Dermis microvascular lymphatic vessel endothelial cell (primary cell): ENCODE data around the gene ZNF891. TPM values are rescaled to one million over a fixed set of nuclear protein-coding genes. Genes with fewer than 3 reads are reported as not detected.

ENCODE experiments used
- DNase-seq, 2 donors: peaks; one replicate each; pipeline versions ENCODE4 v3.0.0 to v3.0.0-alpha.2; 2010; ENCODE audit warnings: low read depth in 2 of 2
- total RNA-seq: library from RNA; depleted of rRNA; stranded (reverse); fragments of >200 nt; gene quantifications from 2 replicates; pipeline ENCODE4 v1.2.1, GENCODE V29; 2014

Gene ZNF891
- total RNA-seq: 0.51 TPM in 2 replicates

DNA sequence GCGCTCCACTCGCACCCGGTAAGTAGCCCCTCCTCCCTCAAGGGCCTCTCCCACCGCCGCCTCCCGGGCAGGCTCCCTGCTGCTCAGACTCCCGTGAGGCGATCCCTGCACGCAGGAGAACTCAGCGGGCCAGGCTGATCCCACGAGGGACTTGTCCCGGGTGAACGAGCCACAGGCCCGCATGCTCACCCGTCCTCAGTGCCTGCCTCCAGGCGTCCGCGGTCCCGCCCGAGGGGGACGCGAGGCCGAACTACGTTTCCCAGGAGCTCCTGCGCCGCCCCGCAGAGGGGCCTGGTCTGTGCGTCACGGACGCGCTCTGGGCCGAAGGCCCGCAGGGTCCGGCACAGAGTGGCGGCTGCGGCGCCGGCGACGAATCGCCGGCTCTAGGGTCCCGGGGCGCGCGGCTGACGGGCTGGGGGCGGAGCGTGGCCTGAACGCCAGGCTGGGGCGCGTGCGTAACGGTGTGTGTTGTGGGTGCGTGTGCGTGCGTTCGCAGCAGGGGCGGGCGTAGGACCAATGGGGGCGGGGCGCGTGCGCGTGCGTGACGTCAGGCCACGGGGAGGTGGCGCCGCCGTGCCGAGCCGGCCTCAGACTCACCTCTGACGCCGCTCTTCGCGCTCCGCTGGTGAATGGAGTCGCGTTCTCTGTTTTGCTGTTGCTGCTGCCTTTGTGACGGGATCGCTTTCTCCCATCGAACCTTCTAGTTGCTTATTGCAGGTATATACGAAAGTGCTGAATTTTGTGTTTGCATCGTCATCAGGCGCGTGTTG is at the start of gene ZNF891, which contains the start of gene ZNF10:
Gene ZNF891, minus strand, starts transcription at position 237 of the 770 bp plus-strand sequence. CDS start 8,356 bp downstream, outside the sequence.
Gene ZNF10, plus strand, starts transcription at position 590 of the 770 bp plus-strand sequence. CDS start 13,866 bp downstream, outside the sequence.
- DNase-seq: peak; percentile 92 to 98

DNA sequence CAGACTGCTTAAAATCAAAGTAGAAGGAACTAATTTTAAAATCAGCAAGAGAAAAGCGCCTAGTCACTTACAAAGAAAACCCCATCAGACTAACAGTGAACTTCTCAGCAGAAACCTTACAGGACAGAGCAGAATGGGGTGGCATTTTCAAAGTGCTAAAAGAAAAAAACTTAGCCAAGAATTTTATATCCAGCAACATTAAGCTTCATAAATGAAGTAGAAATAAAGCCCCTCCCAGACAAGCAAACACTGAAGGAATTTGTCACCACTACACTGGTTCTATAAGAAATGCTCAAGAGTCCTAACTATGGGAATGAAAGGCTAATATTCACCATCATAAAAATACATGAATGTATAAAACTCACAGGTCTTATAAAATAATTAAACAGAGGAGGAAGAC is 44.8 kb upstream of the ZNF891 start:
- DNase-seq: no peak

- DNase-seq: no peak
Measured at GRCh38 chr12:133172491-133172890, 42.4 kb upstream of the ZNF891 start.

GRCh38 chr12:133165776-133166175 is 35.7 kb upstream of the ZNF891 start:
- no peak for DNase-seq

DNA sequence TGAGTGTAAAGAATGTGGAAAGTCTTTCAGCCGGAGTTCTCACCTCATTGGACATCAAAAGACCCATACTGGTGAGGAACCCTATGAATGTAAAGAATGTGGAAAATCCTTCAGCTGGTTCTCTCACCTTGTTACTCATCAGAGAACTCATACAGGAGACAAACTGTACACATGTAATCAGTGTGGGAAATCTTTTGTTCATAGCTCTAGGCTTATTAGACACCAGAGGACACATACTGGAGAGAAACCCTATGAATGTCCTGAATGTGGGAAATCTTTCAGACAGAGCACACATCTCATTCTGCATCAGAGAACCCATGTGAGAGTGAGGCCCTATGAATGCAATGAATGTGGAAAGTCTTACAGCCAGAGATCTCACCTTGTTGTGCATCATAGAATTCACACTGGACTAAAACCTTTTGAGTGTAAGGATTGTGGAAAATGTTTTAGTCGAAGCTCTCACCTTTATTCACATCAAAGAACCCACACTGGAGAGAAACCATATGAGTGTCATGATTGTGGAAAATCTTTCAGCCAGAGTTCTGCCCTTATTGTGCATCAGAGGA is 26.1 kb upstream of the ZNF891 start:
- DNase-seq: no peak

DNA sequence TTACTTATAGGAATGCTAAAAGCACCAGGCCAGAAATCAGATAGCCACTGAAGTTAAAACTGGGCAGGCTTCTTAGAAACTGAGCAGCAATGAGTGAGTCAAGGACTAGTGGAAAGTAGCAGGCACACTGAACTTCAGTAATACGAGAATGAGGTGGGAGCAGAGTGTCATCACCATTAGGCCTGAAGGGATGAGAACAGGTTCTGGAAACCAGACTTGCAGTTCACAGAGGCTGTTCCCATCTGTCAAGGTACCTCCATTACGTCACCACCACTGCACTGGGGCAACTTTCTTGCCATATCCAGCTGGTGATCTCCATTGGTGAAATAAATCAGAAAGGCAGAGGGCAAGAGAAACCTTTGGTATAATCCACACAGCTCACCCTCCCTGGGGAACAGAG is 15.9 kb upstream of the ZNF891 start:
- DNase-seq: no peak

DNA sequence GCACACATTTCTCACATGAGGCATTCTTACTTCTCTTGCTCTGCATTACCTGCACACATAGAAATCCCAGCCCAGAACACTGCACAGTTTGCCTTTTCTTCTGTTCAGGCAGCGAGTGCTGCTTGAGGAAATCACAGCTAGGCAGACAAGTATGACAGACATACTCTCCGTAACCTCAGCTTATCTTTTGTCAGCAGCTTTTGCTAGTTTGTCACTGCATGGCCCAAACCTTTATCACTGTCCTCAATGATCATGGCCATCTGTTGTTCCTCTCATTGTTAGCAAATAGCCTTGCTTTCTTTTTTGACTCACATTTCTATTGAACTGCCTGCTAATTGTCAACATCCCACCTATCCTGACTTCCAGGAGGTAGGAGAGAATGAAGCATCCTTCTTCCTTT is 5.7 kb upstream of the ZNF891 start:
- DNase-seq: no peak

- DNase-seq: no peak
Measured at GRCh38 chr12:133130808-133131128, 694 bp upstream of the ZNF891 start.

DNA sequence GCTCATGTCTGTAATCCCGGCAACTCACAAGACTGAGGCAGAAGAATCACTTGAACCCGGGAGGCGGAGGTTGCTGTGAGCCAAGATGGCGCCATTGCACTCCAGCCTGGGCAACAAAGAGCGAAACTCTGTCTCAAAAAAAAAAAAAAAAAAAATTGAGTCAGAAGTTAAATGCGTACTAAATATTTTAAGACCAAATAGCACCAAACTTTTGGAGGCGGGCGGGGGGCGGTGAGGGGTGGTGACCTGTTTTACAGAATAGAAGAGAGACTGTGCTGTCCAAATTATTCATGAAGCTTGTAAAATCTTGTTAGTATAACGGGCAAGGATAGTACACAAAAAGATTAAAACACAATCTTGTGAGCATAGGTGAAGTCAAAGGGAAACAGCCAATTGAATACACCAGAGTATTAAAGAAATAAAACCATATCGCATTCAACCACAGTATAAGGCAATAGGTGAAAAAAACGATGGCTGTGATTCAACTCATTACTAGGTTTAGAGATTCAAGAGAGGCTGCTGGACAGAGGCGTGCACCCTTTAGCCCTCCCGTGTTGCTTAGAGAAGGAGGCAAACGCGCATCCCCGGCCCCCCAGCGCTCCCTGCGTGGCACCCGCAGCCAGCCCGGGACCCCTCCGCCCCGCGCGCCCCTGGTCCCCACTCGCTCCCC is 571 bp downstream of the ZNF891 start:
- DNase-seq: peak; percentile 14 to 46

DNA sequence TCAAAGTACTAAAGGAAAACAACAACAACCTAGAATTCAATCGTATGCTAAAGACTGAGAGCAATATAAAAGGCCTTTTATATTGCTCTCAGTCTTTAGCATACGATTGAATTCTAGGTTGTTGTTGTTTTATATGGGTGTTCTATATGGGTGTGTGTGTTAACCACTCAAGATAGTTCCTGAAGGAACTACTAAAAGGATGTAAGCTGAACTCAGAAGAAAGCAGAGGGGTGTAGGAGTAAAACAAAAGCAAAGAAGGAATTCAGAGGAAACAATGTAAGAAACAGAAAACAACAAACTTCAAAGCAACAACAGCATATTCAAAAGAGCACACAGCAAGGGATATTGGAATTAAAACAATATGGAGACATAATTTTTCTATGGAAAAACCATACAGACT is 5.4 kb downstream of the ZNF891 start:
- DNase-seq: no peak

DNA sequence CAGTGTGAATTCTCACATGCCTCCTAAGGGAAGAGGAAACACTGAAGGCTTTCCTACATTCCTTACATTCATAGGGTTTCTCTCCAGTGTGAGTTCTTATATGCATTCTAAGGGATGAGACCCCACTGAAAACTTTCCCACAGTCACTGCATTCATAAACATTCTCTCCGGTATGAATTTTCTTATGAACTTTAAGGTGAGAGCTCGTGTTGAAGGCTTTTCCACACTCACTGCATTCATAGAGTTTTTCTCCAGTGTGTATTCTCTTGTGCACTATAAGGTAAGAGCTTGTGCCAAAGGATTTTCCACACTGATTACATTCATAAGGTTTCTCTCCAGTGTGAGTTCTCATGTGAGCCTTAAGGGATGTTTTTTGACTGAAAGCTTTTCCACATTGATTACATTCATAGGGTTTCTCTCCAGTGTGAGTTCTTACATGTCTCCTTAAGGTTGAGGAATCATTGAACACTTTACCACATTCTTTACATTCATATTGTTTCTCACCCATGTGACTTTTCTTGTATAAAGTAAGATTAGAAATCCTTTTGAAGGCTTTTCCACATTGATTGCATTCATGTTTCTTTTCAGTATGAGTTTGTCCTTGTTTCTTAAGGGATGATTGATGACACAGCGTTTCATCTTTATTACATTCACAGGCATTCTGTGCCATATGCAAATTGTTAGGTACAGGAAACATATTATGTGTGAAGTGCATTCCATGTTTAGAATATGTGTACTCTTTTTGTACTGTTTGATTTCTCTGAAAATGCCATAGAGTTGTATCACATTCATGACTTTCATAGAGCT is 9.5 kb downstream of the ZNF891 start:
- DNase-seq: no peak

DNA sequence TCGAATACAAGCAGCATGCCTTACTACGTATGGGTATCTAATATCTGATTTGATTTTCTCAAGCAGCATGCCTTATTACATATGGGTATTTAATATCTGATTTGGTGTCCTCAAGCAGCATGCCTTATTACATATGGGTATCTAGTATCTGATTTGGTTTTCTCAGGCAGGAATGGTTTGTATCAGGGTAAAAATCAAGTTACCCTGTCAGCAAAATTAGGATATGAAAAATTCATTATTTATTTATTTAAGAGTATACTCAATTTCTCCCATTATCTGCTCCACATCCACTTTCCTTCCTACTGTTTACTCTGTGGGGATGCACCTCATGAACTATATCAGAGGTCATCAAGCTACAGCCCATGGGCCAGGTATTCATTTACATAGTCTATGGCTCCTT is 21.9 kb downstream of the ZNF891 start:
- DNase-seq: no peak

DNA sequence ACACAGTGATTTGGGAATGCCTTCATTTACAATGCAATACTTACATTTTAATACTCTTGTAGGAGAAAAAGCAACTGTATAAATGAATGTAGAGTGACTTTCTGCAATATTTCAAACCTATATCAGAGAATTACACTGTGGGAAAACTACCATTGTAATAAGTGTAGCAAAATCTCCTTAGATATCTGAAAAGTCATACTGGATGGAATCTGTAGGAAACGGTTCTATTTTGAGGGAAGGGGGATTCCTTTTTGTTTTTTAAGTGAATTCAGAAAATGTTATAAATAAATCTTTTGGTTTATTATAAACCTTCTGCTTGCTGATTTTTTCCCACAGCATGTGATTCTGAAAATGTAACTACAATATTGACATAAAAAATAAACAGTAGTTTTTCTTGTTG is 23.0 kb downstream of the ZNF891 start:
- DNase-seq: no peak

DNA sequence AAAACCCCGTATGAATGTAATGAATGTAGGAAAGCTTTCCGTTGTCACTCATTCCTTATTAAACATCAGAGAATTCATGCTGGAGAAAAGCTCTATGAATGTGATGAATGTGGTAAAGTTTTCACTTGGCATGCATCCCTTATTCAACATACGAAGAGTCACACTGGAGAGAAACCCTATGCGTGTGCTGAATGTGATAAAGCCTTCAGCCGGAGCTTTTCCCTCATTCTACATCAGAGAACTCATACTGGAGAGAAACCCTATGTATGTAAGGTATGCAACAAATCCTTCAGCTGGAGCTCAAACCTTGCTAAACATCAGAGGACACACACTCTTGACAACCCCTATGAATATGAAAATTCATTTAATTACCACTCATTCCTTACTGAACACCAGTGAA is 23.8 kb downstream of the ZNF891 start:
- peak in 1 of 2 donors; percentile 6 for DNase-seq

- peak in 1 of 2 donors; percentile 3 for DNase-seq
Measured at GRCh38 chr12:133105620-133106019, 24.5 kb downstream of the ZNF891 start.

DNA sequence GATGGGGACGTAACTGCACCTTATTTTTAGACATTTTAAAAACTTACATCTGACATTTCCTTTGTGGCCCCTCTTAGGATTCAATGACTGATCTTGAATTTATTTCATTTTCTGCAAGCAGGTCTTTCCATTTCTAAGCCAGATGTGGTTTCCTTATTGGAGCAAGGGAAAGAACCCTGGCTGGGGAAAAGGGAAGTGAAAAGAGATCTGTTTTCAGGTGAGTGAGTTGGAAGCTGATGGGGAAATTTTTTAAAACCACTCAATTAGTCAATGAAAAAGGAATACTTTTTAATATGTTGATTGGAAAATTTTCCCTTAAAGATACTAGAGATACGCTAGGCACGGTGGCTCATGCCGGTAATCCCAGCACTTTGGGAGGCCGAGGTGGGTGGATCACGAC is 46.7 kb downstream of the ZNF891 start:
- DNase-seq: no peak

- DNase-seq: peak in 1 of 2 donors; percentile 10
Measured at GRCh38 chr12:133081159-133081780, 48.8 kb downstream of the ZNF891 start.

DNA sequence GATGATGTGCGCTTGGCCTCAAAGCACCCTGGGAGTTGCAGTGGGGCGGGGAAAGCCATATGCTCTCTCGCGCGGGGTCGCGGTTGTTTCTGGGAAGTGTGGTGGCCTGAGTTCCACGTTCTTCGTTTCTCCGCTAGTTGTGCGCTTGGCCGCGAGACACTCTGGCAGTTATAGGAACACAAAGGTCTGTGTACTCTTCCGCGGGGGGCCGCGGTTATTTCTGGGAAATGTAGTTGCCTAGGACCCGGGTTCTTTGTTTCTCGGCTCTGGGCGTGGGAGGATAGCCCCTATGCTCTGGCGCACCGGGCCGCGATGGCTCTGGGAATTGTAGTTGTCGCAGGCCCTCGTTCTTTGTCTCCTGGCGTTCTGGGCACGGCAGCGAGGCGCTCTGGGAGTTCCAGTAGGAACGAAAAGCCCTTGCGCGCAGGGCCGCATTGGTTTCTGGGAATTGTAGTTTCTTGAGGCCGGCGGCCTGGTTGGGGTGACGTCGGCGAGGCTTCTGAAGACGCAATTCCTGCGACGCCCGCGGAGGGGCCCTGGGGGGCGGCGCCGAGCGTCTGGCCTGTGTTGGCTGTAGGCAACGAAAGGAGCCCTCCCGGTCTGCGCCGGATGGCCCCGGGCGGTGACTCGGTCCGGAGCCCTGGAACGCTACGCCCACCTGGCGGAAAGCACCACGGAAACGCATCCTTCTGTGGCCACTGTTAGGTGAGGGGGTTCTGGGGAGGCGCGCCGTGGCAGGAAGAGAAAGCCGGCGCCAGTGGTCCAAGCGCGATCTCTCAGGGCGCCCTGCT is 49.5 kb downstream of the ZNF891 start, which contains the start of gene ZNF140:
Gene ZNF140, plus strand, starts transcription at position 556 of the 791 bp plus-strand sequence. CDS start 398 bp downstream, outside the sequence.
- DNase-seq: peak; percentile 95 to 98

GRCh38 chr12:133080026-133080367 is 50.1 kb downstream of the ZNF891 start:
- DNase-seq: peak; percentile 99 to 100

- no peak for DNase-seq
Measured at GRCh38 chr12:133073836-133074235, 56.2 kb downstream of the ZNF891 start.
